PFSK-1 (cell line): ENCODE measurements around the gene ETV1.

Experiments used
- FOXP2 ChIP-seq: optimal IDR thresholded peaks from 2 replicates; pipeline ENCODE3; 2011; ENCODE audit warnings: borderline replicate concordance, control low read depth, inconsistent platforms; ENCODE audit not compliant: insufficient read depth; ENCODE audit errors: extremely low read length, extremely low read depth
- POLR2AphosphoS5 ChIP-seq: IDR thresholded peaks from 2 replicates; pipeline ENCODE4 v1.6.1; 2012; ENCODE audit warnings: low read depth, mild to moderate bottlenecking, control low read depth, low read length, moderate library complexity
- REST ChIP-seq, 2 experiments: IDR thresholded peaks; 2 replicates each; pipeline versions ENCODE4 v1.6.1 to v1.8.0; 2011 to 2012; ENCODE audit warnings: low read depth in 2 of 2, low read length in 2 of 2, control low read depth in 1 of 2, inconsistent platforms in 1 of 2, mild to moderate bottlenecking in 1 of 2, moderate library complexity in 1 of 2; ENCODE audit not compliant: insufficient read depth in 1 of 2
- SIN3A ChIP-seq: IDR thresholded peaks from 2 replicates; pipeline ENCODE4 v1.6.1; 2012; ENCODE audit warnings: mild to moderate bottlenecking, low read length, moderate library complexity, borderline replicate concordance; ENCODE audit not compliant: insufficient read depth
- TAF1 ChIP-seq: IDR thresholded peaks from 2 replicates; pipeline ENCODE4 v1.6.1; 2012; ENCODE audit warnings: low read length, control low read depth, borderline replicate concordance; ENCODE audit not compliant: insufficient read depth

Gene ETV1

DNA sequence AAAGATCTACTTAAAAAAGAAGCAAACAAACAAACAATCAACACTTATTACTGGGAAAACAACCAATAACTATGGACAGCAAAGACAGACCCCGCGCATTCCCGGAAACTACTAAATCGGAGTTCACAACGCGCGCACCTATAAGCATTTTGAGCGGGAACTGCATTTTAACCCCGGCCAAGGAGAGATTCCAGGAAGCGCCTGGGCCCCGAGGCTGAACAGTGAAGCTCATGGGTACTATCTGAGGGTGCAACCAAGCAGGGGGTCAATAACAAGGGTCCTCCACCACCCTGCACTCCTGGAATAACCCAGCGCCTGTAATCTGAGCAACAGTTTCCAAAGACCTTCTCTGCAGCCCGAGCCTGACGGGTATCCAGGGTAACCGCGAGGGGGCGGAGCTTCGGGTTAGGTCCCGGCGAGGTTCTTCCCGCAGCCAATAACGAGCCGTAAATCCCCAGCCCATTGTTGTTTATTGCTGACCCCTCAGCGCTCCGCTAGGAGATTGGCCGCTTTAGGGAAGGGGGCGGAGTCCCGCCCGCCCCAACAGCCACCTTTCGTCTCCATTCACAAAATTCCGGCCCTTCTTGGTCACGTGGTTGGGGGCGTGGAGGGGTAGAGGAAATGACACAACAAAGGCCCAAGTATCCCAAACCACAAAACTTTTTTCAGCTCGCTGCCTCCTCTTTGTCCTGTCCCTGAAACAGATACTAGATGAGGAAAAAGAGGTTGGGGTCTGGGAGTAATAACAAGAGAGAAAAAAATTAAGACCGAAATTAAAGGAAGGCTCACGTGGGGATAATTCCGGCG is 1.7 kb upstream of the ETV1 start:
- TF ChIP-seq SIN3A (peak; percentile 90; the same call in 1 of the 2 replicates), TAF1 (peak; percentile 74; the same call in 1 of the 2 replicates), REST (IDR thresholded peaks at IDR 0.05; ENCODE audit: insufficient read depth in 1 of 2, low read depth in 2 of 2, low read length in 2 of 2) (peak in 1 of 2 experiments; percentile 11; a peak in 1 of 4 replicates), POLR2AphosphoS5 (peak; percentile 66; the same call in 1 of the 2 replicates), FOXP2 (peak; percentile 47)

DNA sequence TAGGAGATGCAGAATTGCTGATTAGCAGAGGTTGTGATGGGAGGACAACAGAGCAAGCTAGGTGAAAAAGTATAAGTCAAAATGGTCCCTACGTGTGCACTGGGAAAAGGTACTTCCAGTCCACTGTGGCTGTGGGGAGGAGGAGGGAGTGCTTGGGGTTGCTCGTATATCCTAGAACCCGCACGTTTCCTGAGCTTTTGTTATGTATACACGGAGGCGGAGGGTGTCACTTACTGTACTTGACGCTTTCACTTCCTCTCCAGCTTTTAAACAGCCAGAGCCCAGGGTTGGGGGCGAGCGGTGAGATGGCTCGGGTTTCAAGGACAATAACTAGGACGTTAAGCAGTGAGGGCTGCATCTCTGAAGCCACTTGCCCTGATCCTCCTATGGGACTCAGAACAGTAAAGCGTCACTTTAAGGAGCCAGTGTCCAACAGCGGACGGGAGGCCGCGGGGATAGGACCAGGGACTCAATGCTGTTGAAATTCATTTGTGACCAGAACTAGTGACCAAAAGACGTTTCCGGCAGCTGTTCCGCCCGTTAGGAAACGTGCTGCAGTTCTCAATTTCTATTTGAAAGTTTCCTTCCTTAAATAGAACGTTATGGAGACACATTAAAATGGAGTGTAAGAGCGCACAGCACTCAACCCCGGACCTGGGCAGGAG is 985 bp upstream of the ETV1 start:
- TF ChIP-seq TAF1, result peak; percentile 52; the same call in 1 of the 2 replicates
- peak in 1 of 2 experiments; percentile 61; a peak in 1 of 4 replicates for TF ChIP-seq REST (IDR thresholded peaks at IDR 0.05; ENCODE audit: insufficient read depth in 1 of 2, low read depth in 2 of 2, low read length in 2 of 2)
- peak; percentile 81; the same call in 1 of the 2 replicates for TF ChIP-seq SIN3A
- TF ChIP-seq POLR2AphosphoS5, result no peak; the same call in none of the 2 replicates
- TF ChIP-seq FOXP2, result peak; percentile 84

DNA sequence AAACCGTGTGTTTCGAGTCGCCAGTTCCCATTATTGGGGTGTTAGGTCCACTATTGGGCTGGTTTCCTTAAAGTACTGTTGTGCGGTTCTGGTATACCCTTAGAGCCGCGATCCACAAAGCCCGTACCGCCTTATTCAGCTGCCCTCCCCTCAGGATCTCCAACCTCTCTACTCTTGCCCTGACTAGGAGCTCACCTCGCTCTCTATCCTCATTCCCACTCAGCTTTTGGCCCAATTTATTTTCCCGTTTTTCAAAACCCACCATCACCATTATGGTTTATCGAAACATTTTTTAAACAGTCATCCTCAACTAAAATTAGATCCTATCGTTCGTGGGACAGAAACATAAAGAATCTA is 461 bp upstream of the ETV1 start:
- TF ChIP-seq POLR2AphosphoS5 (no peak), FOXP2 (no peak), REST (IDR thresholded peaks at IDR 0.05; ENCODE audit: insufficient read depth in 1 of 2, low read depth in 2 of 2, low read length in 2 of 2) (no peak), SIN3A (no peak), TAF1 (no peak)

DNA sequence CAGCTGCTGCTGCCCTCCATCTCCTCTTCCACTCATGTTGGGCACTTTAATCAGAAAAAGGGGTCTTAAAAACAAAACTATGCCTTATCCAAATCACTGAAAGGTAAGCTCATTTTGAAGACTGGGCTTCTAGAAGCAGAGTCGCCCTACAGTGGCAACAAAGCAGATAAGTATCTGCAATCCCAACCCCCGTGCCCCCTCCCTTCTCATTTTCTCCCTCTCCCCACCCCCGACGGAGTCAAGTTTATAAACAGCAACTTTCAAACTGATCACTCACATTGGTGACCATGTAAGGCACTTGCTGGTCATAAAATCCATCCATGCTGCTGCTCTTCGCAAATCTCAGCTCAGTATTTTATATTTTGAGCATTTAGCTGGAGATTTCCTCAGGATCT is 738 bp downstream of the ETV1 start:
- TF ChIP-seq TAF1 (peak; percentile 53; the same call in 1 of the 2 replicates), REST (IDR thresholded peaks at IDR 0.05; ENCODE audit: insufficient read depth in 1 of 2, low read depth in 2 of 2, low read length in 2 of 2) (no peak), SIN3A (peak; percentile 86; the same call in 1 of the 2 replicates), POLR2AphosphoS5 (peak; percentile 21; the same call in 1 of the 2 replicates)
